GM04503 (cell line): ENCODE data around the gene ANXA8L1.
"Not testable (repeated sequence)": the region's sequence is repeated elsewhere in the genome, so short reads cannot be mapped to it uniquely, and the experiment has no call there.

ENCODE experiments used
- DNase-seq: peaks from one replicate; pipeline ENCODE4 v3.0.0-alpha.2; 2012; ENCODE audit warnings: low read depth

ANXA8L1 gene

DNA sequence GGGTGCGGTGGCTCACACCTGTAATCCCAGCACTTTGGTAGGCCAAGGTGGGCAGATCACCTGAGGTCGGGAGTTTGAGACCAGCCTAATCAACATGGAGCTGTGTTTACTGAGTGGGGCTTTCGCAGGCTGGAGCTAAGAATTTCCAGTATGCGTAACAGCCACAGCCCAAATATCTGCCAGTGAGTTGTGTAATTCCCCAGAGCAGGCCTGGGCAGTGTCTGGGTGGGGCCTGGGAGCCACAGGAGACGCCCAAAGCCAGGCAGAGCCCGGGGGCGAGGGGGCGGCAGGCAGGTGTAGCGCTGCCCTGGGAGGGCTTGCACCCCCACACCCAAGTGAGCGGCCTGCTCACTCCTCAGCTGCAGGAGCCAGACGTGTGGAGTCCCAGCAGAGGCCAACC lies at the start of gene ANXA8L1:
Gene ANXA8L1 (plus strand): TSS at position 371 of the 400 bp plus-strand sequence. CDS start 76 bp downstream, outside the sequence.
- DNase-seq, result not testable (repeated sequence)

DNA sequence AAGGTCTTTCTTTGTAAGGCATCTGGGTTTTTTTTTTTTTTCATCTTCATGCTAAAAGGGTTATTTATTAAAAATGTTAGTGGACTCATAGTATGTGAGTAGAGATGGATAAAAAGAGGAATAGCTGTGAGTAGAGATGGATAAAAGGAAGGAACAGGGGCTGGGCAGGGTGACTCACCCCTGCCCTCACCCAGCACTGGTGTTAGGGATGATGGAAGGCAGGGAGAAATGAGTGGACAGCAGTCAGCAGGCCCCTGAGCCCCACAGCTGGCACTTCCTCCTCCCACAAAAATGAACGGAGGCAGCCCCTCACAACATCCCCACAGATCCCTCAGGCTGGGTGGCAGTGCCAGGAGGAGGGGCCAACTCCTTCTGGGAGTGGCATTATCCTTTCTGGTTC lies 49.5 kb upstream of the ANXA8L1 start:
- DNase-seq, result no peak

DNA sequence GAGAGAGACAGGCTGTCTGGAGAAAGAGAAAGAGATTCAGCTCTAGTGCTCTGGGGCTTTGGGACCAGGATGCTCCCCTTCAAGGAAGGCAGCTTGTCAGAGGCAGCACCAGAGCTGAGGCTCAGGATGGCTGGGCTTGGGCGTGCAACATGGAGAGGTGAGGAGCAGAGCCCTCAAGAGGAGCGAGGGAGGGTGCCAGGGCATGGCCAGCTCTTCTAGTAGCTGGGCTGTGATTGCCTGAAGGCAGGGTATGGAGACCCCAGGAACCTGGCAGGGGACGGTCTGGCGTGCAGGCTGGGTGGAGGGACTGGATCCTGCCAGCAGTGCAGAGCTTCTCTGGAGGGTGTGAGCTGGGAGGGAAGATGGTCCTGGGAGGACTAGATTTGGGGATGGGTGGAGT lies 48.6 kb upstream of the ANXA8L1 start:
- no peak for DNase-seq

- no peak for DNase-seq
Observed at GRCh38 chr10:46327685-46328084, 47.9 kb upstream of the ANXA8L1 start.

DNA sequence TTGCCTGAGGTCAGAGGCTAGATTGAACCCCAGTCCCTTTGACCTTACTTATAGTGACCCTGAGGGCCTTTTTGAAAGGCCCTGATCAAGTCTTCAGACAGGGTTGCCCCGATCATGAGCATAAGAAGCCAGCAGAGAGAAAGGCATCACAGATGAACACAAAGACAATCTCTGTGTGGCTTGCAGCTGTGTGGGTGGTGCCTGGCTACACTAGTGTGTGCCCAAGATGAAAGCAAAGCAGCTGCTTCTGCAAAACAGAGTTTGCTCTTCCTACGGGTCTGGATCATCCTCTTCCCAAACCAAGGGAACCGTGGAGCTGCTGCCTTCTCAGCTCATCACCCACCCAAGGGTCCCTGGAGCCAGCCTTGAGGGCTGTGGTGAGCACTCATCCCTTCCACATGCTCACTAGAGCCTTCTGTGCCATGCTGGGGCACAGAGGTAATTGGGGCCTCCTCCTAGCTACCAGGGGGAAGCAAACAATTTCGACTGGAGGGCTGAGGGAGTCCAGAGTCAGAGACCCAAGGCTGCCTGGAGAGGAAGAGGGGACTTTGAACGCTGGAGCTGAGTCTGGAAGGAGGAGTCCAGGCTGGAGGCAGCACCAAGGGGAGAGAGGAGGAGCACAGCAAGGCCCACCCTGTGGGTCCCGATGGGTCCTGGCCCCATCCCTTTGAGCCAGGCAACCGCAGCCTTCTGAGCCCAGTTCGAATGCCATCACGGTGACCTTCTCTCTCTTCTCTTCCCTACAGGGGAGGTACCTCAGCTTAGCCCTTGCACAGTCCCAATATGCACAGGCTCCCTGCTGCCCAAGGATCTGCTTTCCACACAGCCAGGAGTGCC lies 46.5 kb upstream of the ANXA8L1 start:
- DNase-seq, result no peak

DNA sequence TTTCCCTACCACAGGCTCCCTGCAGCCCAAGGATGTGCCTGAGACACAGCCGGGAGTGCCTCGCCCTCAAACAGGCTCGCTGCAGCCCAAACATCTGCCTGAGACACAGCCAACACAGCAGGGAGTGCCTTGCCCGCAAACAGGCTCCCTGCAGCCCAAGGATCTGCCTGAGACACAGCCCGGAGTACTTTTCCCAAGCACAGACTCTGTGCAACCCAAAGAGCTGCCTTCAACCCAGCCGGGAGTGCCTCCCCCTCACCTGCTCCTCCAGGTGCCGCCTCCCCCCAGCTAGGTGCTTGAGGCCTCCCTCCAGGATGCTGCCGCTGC lies 45.9 kb upstream of the ANXA8L1 start:
- no peak for DNase-seq

DNA sequence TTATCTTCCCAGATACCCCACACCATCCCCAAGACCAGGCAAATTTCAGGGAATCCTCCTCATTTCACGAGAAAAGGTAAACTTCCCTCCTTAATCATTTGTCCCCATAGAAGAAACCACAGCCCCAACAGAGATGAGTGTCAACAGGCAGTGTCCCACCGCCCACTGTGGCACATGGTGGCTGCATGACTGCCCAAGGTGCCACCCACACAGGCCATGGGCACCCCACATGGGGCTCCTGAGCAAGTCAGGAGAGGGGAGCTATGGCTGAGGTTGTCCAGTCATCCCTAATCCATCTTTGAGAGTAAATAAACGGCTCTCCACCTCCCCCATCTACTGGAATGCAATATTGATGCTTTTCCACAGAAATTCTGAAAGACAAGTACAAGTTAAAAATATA lies 44.7 kb upstream of the ANXA8L1 start:
- no peak for DNase-seq

- not testable (repeated sequence) for DNase-seq
Observed at GRCh38 chr10:46365484-46365883, 10.1 kb upstream of the ANXA8L1 start.

- not testable (repeated sequence) for DNase-seq
Observed at GRCh38 chr10:46367209-46367608, 8.4 kb upstream of the ANXA8L1 start.

DNA sequence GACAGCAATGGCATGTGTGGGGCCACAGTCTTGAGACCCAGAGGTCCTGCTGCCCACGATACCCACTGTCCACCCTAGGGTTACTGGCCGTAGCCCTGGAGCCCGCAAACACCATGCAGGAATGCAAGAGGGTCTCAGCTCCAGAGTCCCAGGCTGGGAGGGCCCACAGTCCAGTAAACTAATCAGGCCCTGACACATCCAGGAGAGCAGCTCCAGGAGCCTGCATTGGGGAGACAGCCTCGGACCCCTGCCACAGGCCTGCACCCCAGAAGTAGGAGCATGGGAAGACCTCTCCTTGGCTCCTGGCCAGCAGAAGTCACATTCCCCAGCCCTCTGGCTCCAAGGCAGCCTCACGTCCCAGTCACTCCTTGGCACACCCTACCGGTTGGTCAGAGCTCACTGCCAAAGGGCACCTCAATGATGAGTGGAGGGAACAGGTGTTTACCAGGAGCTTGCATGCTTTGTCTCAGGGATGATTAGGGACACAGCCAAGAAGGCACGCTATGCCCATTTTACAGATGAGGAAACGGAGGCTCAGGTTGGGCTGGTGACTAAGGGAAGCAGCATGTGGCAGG lies 7.8 kb upstream of the ANXA8L1 start:
- DNase-seq, result not testable (repeated sequence)

DNA sequence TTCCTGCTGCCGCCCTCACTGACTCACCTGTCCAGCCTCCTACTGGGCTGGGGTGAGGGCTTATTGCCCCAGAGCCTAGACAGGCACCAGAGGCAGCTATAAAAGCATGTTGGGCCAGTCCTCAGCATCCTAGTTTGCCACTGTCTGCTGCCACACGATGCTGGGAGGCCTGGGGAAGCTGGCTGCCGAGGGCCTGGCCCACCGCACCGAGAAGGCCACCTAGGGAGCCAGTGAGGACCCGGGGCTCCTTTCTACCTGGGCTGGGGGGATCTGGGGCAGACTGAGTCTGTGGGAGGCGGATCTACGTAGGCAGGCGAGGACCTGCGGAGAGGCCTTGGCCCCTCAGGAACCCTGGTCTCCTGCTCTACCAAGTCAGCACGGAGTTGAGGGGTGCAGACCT lies 6.6 kb upstream of the ANXA8L1 start:
- DNase-seq, result not testable (repeated sequence)

DNA sequence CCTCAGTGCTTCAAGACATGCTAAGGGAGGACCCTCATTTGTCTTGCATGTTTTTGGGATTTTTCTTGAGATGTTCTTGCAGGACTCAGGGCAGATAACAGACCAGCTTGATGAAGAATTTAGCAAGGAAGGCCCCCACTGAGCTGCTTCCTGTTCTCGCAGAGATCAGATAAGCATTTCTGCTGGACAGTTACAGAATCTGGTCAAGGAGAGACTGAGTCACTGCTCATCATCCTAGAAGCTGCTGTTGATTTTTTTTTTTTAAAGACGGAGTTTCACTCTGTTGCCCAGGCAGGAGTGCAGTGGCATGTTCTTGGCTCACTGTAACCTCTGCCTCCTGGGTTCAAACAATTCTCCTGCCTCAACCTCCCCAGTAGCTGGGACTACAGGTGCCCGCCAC lies 1.2 kb upstream of the ANXA8L1 start:
- not testable (repeated sequence) for DNase-seq

DNA sequence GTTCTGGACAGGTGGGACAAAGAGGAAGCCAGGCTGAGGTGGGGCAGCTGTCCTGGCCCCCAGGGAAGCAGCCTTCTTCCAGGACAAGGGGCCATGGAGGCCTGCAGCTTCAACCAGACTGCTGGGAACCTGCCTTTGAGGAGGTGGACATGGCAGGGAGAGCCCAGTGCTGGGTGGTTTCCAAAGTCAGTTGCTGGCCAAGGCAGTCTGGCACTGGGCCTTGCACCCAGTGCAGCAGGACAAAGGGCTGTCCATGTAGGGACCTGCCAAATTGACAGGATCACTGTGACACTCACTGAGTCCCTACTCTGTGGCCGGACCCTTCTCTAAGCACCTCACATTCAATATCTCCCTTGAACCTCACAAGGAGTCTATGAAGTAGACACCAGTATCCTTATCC lies 1.4 kb downstream of the ANXA8L1 start:
- DNase-seq, result not testable (repeated sequence)

DNA sequence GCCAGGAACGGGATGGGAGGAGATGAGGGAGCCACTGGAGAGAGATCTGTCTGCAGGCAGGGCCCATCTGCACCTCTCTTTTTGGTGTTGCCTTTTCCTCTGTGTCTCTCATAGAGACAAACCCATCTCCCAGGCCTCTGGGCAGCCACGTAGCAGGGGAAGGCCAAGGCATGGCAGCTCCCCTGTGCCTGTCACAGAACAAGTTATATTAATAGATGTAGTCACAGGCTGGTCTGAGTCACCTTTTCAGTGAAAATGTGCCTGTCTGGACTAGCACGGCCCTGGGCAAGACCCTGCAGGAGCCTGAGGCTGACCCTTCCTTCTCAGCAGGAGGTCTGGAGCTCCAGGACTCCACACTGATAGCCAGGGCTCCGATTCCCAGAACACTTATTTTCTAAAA lies 2.1 kb downstream of the ANXA8L1 start:
- not testable (repeated sequence) for DNase-seq

DNA sequence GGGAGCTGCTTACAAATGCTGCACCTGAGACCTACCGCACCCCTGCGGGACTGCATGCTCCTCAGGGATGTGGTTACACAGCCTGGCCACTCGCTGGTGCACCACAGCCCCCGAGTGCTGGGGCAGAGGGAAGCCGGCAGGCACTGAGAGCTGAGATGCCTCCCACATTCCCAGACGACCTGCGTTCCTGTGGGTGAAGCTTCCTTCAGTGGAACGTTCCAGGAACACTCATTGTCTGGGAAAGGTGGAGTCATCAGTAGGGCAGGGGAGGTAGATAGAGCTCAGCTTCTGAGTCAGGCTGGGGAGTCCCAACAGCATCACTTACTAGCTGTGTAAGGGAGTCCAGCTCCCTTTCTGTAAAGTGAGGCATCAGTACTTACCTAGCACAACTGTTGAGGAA lies 2.5 kb downstream of the ANXA8L1 start:
- not testable (repeated sequence) for DNase-seq

DNA sequence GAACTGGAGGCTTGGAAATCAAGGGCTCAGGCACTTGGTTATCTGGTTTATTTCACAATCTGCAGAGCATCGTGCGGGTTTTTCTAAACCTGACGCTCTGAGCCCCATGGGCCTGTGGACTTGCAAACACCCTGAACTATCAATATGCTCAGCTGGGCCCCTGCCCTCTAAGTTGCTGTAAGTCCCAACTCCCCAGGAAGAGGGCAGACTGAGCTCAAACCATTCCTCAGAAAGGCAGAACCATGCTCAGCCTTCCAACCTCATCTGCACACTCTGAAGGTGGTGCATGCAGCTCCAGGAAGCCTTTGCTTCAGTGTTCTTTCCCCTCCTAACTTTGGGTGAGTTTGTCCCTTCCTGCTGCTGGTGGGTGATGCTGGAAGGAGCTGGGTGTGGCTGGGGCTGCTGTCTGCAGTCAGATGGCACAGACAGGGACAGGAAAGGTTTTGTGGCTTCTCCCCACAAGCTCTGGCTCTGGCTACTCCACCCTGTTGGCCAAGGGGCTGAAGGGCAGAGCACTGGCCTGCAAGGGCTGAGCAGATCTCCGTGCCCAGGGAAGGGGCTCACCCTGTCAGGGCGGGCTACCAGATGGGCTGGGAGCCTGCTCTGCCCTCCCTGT lies 3.8 kb downstream of the ANXA8L1 start:
- not testable (repeated sequence) for DNase-seq

DNA sequence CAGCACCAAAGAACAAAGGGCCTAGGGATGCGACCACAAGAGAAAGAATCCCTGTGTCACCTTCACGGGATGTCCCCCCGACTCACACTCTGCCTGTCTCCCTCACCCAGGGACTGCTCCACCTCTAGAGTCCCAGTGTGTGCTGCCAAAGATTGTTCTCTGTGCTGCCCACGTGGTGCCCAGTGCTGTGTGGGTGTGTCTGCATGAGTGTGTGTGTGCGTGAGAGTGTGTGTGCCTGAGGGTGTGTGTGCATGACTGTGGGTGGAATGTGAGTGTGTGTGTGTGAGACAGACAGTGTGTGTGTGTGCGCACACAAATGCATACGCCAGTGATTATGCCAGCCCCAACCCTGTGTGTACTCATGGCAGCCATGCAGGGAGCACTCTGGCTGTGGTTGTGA lies 10.3 kb downstream of the ANXA8L1 start:
- not testable (repeated sequence) for DNase-seq

DNA sequence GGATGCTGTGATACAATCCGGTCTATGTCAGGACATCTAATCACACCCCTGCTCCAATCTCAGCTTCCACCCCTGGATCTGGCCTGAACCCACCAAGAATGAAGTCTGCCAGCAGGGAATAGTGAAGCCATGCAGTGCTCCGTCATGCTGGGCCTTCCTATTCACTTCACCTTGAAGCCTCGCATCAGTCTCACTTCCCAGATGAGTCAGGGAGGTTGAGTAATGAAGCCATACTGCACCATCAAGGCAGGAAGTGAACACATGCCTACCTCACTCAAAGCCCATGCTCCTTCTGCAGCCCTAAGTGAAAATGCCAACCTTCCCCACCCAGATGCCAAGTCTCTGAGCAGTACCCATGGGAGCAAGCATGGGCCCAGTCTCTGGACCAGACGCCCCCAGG lies 11.1 kb downstream of the ANXA8L1 start:
- not testable (repeated sequence) for DNase-seq

DNA sequence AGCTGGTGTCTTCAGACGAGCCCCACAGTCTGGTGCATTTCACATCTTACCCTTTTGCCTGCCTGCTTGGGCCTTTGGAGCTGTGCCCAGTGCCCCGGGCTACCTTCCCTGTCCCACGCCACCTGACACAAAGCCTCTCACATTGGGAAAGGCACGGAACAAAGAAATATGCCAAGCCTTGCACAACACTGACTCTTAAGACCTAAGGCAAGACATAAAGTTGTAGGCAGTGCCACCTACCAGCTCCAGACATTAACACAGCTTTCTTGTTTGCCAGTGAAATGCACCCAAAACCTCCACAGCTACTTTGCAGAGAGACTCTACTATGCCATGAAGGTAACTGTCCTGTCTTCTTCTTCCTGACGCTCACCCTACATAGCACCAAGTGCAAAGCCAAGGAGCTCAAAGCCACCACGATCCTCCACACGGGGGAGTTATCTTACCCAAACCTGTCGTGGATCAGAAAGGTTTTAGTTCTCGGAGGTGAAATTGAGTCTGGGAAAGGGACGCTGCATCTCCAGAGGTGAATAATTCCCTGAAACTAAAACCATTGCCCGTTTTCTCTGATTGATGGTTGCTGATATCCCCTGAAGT lies 11.8 kb downstream of the ANXA8L1 start:
- DNase-seq, result not testable (repeated sequence)

DNA sequence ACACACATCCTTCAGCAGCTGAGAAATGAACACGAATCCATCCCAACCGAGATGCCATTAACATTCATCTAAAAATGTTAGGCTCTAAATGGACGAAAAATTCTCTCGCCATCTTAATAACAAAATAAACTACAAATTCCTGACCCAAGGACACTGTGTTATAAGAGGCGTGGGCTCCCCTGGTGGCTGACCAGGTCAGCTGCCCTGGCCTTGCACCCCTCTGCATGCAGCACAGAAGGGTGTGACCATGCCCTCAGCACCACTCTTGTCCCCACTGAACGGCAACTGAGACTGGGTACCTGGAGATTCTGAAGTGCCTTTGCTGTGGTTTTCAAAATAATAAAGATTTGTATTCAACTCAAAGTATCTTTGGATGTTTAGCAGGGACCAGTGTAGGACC lies 15.8 kb downstream of the ANXA8L1 start:
- DNase-seq, result not testable (repeated sequence)

DNA sequence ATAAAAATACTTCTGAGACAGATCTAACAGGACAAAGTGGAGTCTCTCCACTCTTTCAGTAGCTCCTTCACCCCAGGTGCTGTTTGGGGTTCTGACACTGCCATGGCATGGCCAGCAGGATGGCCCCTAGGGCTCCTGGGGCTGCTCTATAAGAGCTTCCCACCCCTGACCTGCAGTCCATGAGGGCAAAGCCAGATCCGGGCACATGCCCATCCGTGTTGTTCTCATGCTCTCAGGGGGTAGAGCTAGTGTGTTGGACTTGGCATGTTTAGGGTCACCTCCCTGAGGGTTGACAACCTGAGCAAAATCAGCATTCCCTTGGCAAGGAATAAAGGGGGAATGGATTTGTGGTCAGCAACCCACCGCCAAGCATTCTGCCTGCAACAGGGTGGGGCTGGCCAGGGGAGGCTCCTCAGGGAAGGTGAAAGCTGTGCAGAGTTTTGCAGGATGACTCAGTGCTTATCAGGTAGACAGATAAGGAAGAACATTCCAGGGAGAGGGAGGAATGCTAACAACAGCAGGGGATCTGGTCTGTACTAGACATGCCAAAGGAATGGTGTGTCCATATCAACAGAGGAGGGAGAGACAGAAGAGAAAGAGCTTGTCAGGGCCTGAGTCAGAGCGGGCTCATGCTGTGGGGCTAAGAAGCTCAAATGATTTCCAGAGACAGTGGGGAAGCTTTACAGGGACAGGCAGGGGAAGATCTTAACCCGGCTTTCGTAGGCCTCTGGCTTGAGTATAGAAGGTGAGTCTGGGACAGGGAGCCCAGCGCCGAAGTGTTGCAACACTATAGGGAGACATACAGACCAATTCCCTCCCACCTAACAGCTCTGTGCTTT lies 21.1 kb downstream of the ANXA8L1 start:
- not testable (repeated sequence) for DNase-seq

GRCh38 chr10:46397767-46398166 lies 22.2 kb downstream of the ANXA8L1 start:
- not testable (repeated sequence) for DNase-seq
